ENCODE data around the gene ZNF593OS.

The ZNF593OS gene

GRCh38 chr1:26197813-26198212 is 26.2 kb upstream of the ZNF593OS start:
- no peaks in the 10 kb centered on the region for H3K36me3 ChIP-seq (ENCODE audit: insufficient read depth, low read length)
- H3K4me2 ChIP-seq (ENCODE audit: low read length) = no peak overlapping the region
- no peaks in the 10 kb centered on the region for H3K9me3 ChIP-seq (replicated peaks; ENCODE audit: low read length)
- no peak overlapping the region for H3K9ac ChIP-seq (ENCODE audit: low read depth, low read length)
- H3K4me1 ChIP-seq (ENCODE audit: control insufficient read depth, insufficient read depth, low read length) = no peaks in the 10 kb centered on the region
- peaks cover 33% of the 10 kb centered on the region for H3K27me3 ChIP-seq (ENCODE audit: control insufficient read depth, insufficient read depth, low read length)
- no peak overlapping the region for H3K4me3 ChIP-seq (ENCODE audit: low read length)

GRCh38 chr1:26197301-26197700 is 25.7 kb upstream of the ZNF593OS start:
- no peak overlapping the region for H3K9ac ChIP-seq (ENCODE audit: low read depth, low read length)
- H3K9me3 ChIP-seq (replicated peaks; ENCODE audit: low read length) = no peaks in the 10 kb centered on the region
- no peak overlapping the region for H3K4me2 ChIP-seq (ENCODE audit: low read length)
- peaks cover 33% of the 10 kb centered on the region for H3K27me3 ChIP-seq (ENCODE audit: control insufficient read depth, insufficient read depth, low read length)
- H3K4me1 ChIP-seq (ENCODE audit: control insufficient read depth, insufficient read depth, low read length) = no peaks in the 10 kb centered on the region
- H3K36me3 ChIP-seq (ENCODE audit: insufficient read depth, low read length) = no peaks in the 10 kb centered on the region
- no peak overlapping the region for H3K4me3 ChIP-seq (ENCODE audit: low read length)

- peaks cover 41% of the 10 kb centered on the region for H3K27me3 ChIP-seq (ENCODE audit: control insufficient read depth, insufficient read depth, low read length)
Observed at GRCh38 chr1:26195805-26196204, 24.2 kb upstream of the ZNF593OS start.

GRCh38 chr1:26191739-26192138 is 20.1 kb upstream of the ZNF593OS start:
- no peak overlapping the region for H3K4me2 ChIP-seq (ENCODE audit: low read length)
- no peaks in the 10 kb centered on the region for H3K4me1 ChIP-seq (ENCODE audit: control insufficient read depth, insufficient read depth, low read length)
- H3K9me3 ChIP-seq (replicated peaks; ENCODE audit: low read length) = no peaks in the 10 kb centered on the region
- H3K36me3 ChIP-seq (ENCODE audit: insufficient read depth, low read length) = no peaks in the 10 kb centered on the region
- H3K9ac ChIP-seq (ENCODE audit: low read depth, low read length) = no peak overlapping the region
- H3K4me3 ChIP-seq (ENCODE audit: low read length) = no peak overlapping the region
- H3K27me3 ChIP-seq (ENCODE audit: control insufficient read depth, insufficient read depth, low read length) = peaks cover 26% of the 10 kb centered on the region

More at GRCh38 chr1:26195805-26196204, 24.2 kb upstream of the ZNF593OS start:
- Histone ChIP-seq H3K4me3 (ENCODE audit: low read length) (no peak overlapping the region), H3K9me3 (replicated peaks; ENCODE audit: low read length) (no peaks in the 10 kb centered on the region), H3K36me3 (ENCODE audit: insufficient read depth, low read length) (no peaks in the 10 kb centered on the region), H3K9ac (ENCODE audit: low read depth, low read length) (no peak overlapping the region), H3K4me1 (ENCODE audit: control insufficient read depth, insufficient read depth, low read length) (no peaks in the 10 kb centered on the region), H3K4me2 (ENCODE audit: low read length) (no peak overlapping the region)

- H3K36me3 ChIP-seq (ENCODE audit: insufficient read depth, low read length) = no peaks in the 10 kb centered on the region
- H3K27me3 ChIP-seq (ENCODE audit: control insufficient read depth, insufficient read depth, low read length) = peaks cover 19% of the 10 kb centered on the region
- H3K9ac ChIP-seq (ENCODE audit: low read depth, low read length) = no peak within 1 kb of the TSS
Observed at GRCh38 chr1:26190373-26190987, 18.8 kb upstream of the ZNF593OS start, which contains the start of gene CATSPER4. TSS of gene CATSPER4 (plus strand) at chr1:26190602. CDS start at chr1:26190628, 26 bp downstream.

GRCh38 chr1:26189751-26190275 is 18.2 kb upstream of the ZNF593OS start:
- H3K4me1 ChIP-seq (ENCODE audit: control insufficient read depth, insufficient read depth, low read length) = no peaks in the 10 kb centered on the region
- no peak overlapping the region for H3K9ac ChIP-seq (ENCODE audit: low read depth, low read length)
- no peaks in the 10 kb centered on the region for H3K36me3 ChIP-seq (ENCODE audit: insufficient read depth, low read length)
- no peaks in the 10 kb centered on the region for H3K9me3 ChIP-seq (replicated peaks; ENCODE audit: low read length)
- H3K4me2 ChIP-seq (ENCODE audit: low read length) = no peak overlapping the region
- H3K4me3 ChIP-seq (ENCODE audit: low read length) = no peak overlapping the region
- peaks cover 17% of the 10 kb centered on the region for H3K27me3 ChIP-seq (ENCODE audit: control insufficient read depth, insufficient read depth, low read length)

More at GRCh38 chr1:26190373-26190987, 18.8 kb upstream of the ZNF593OS start, which contains the start of gene CATSPER4:
- H3K4me3 ChIP-seq (ENCODE audit: low read length) = no peak within 1 kb of the TSS
- H3K9me3 ChIP-seq (replicated peaks; ENCODE audit: low read length) = no peaks in the 10 kb centered on the region
- no peak within 1 kb of the TSS for H3K4me2 ChIP-seq (ENCODE audit: low read length)
- H3K4me1 ChIP-seq (ENCODE audit: control insufficient read depth, insufficient read depth, low read length) = no peaks in the 10 kb centered on the region

GRCh38 chr1:26189331-26189730 is 17.7 kb upstream of the ZNF593OS start:
- Histone ChIP-seq H3K9ac (ENCODE audit: low read depth, low read length) (no peak overlapping the region), H3K4me1 (ENCODE audit: control insufficient read depth, insufficient read depth, low read length) (no peaks in the 10 kb centered on the region), H3K9me3 (replicated peaks; ENCODE audit: low read length) (no peaks in the 10 kb centered on the region), H3K4me2 (ENCODE audit: low read length) (no peak overlapping the region), H3K27me3 (ENCODE audit: control insufficient read depth, insufficient read depth, low read length) (peaks cover 17% of the 10 kb centered on the region), H3K36me3 (ENCODE audit: insufficient read depth, low read length) (no peaks in the 10 kb centered on the region), H3K4me3 (ENCODE audit: low read length) (no peak overlapping the region)

GRCh38 chr1:26188477-26188876 is 16.8 kb upstream of the ZNF593OS start:
- H3K27me3 ChIP-seq (ENCODE audit: control insufficient read depth, insufficient read depth, low read length) = peaks cover 10% of the 10 kb centered on the region
- no peaks in the 10 kb centered on the region for H3K9me3 ChIP-seq (replicated peaks; ENCODE audit: low read length)
- no peak overlapping the region for H3K4me3 ChIP-seq (ENCODE audit: low read length)
- H3K9ac ChIP-seq (ENCODE audit: low read depth, low read length) = no peak overlapping the region
- no peak overlapping the region for H3K4me2 ChIP-seq (ENCODE audit: low read length)
- no peaks in the 10 kb centered on the region for H3K36me3 ChIP-seq (ENCODE audit: insufficient read depth, low read length)
- no peaks in the 10 kb centered on the region for H3K4me1 ChIP-seq (ENCODE audit: control insufficient read depth, insufficient read depth, low read length)

GRCh38 chr1:26187882-26188281 is 16.2 kb upstream of the ZNF593OS start:
- Histone ChIP-seq H3K9ac (ENCODE audit: low read depth, low read length) (no peak overlapping the region), H3K27me3 (ENCODE audit: control insufficient read depth, insufficient read depth, low read length) (peaks cover 7% of the 10 kb centered on the region), H3K4me3 (ENCODE audit: low read length) (no peak overlapping the region), H3K36me3 (ENCODE audit: insufficient read depth, low read length) (no peaks in the 10 kb centered on the region), H3K9me3 (replicated peaks; ENCODE audit: low read length) (no peaks in the 10 kb centered on the region), H3K4me1 (ENCODE audit: control insufficient read depth, insufficient read depth, low read length) (no peaks in the 10 kb centered on the region), H3K4me2 (ENCODE audit: low read length) (no peak overlapping the region)

- Histone ChIP-seq H3K36me3 (ENCODE audit: insufficient read depth, low read length) (no peaks in the 10 kb centered on the region), H3K9ac (ENCODE audit: low read depth, low read length) (no peak overlapping the region), H3K27me3 (ENCODE audit: control insufficient read depth, insufficient read depth, low read length) (no peaks in the 10 kb centered on the region), H3K4me2 (ENCODE audit: low read length) (no peak overlapping the region), H3K9me3 (replicated peaks; ENCODE audit: low read length) (no peaks in the 10 kb centered on the region), H3K4me3 (ENCODE audit: low read length) (no peak overlapping the region), H3K4me1 (ENCODE audit: control insufficient read depth, insufficient read depth, low read length) (no peaks in the 10 kb centered on the region)
Observed at GRCh38 chr1:26184883-26185282, 13.3 kb upstream of the ZNF593OS start.

GRCh38 chr1:26184086-26184485 is 12.5 kb upstream of the ZNF593OS start:
- no peaks in the 10 kb centered on the region for H3K36me3 ChIP-seq (ENCODE audit: insufficient read depth, low read length)
- no peaks in the 10 kb centered on the region for H3K9me3 ChIP-seq (replicated peaks; ENCODE audit: low read length)
- H3K4me3 ChIP-seq (ENCODE audit: low read length) = no peak overlapping the region
- no peaks in the 10 kb centered on the region for H3K4me1 ChIP-seq (ENCODE audit: control insufficient read depth, insufficient read depth, low read length)
- no peak overlapping the region for H3K9ac ChIP-seq (ENCODE audit: low read depth, low read length)
- no peak overlapping the region for H3K4me2 ChIP-seq (ENCODE audit: low read length)
- H3K27me3 ChIP-seq (ENCODE audit: control insufficient read depth, insufficient read depth, low read length) = no peaks in the 10 kb centered on the region

- H3K9me3 ChIP-seq (replicated peaks; ENCODE audit: low read length) = no peaks in the 10 kb centered on the region
- H3K36me3 ChIP-seq (ENCODE audit: insufficient read depth, low read length) = no peaks in the 10 kb centered on the region
- H3K4me2 ChIP-seq (ENCODE audit: low read length) = no peak overlapping the region
- H3K27me3 ChIP-seq (ENCODE audit: control insufficient read depth, insufficient read depth, low read length) = no peaks in the 10 kb centered on the region
- no peak overlapping the region for H3K4me3 ChIP-seq (ENCODE audit: low read length)
- H3K9ac ChIP-seq (ENCODE audit: low read depth, low read length) = no peak overlapping the region
- H3K4me1 ChIP-seq (ENCODE audit: control insufficient read depth, insufficient read depth, low read length) = no peaks in the 10 kb centered on the region
Observed at GRCh38 chr1:26182383-26182696, 10.7 kb upstream of the ZNF593OS start.
